Stimulated activated CD4-positive, alpha-beta T cell treated with anti-CD3 and anti-CD28 coated beads, Interleukin-15, amount 100 ng/mL, for 48 hours (primary cell): Measurements from ENCODE around the gene ZBTB8B.
"Not testable (repeated sequence)": the region's sequence is repeated elsewhere in the genome, so short reads cannot be mapped to it uniquely, and the experiment has no call there.

ENCODE experiments used
- DNase-seq, 2 donors: peaks; one replicate each; pipeline ENCODE4 v3.0.0-alpha.2; 2020; ENCODE audit warnings: low read depth in 2 of 2

ZBTB8B gene

DNA sequence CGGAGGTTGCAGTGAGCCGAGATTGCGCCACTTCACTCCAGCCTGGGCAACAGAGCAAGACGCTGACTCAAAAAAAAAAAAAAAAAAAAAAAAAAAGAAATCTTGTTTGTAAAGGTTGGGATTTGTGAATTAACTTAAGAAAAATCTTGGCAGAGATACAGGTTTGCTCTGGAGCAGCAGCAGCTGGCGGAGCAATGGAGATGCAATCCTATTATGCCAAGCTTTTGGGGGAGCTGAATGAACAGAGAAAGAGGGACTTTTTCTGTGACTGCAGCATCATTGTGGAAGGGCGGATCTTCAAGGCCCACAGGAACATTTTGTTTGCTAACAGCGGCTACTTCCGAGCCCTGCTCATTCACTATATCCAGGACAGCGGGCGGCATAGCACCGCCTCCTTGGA, 5.6 kb downstream of the ZBTB8B start:
- no peak for DNase-seq

DNA sequence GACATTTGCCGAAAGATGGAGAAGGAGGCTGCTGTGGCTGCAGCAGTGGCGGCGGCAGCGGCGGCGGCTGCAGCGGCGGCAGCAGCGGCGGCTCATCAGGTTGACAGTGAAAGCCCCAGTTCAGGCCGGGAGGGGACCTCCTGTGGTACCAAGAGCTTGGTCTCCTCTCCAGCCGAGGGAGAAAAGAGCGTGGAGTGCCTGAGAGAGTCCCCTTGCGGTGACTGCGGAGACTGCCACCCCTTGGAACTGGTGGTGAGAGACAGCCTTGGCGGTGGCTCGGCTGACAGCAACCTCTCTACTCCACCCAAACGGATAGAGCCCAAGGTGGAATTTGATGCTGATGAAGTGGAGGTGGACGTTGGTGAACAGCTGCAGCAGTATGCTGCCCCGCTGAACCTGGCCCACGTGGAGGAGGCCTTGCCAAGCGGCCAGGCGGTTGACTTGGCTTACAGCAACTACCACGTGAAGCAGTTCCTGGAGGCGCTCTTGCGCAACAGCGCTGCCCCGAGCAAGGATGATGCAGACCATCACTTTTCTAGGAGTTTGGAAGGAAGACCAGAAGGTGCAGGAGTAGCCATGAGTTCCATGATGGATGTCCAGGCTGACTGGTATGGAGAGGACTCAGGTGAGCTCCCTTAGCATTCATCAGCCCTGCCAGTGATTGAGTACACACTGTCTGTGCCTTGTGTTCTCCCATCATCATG, 6.3 kb downstream of the ZBTB8B start:
- no peak for DNase-seq

DNA sequence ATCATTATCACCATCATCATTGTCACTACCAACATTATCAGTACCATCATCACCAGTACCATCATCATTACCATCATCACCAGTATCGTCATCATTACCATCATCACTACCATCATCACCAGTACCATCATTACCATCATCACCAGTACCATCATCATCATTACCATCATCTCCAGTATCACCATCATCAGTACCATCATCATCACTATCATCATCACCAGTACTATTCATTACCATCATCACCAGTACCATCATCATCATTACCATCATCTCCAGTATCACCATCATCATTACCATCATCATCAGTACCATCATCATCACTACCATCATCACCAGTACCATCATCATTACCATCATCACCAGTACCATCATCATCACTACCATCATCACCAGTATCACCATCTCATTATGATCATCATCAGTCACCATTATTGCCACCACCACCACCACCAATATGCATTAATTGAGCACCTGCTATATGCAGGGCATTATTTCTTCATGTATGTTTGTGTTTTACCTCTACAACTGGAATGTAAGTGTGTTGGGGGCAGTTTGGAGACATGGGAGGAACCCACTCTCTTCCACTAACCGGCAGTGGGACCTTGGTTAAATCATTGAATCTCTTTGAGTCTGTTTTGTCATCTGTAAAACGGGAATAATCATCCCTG, 7.0 kb downstream of the ZBTB8B start:
- no peak for DNase-seq

DNA sequence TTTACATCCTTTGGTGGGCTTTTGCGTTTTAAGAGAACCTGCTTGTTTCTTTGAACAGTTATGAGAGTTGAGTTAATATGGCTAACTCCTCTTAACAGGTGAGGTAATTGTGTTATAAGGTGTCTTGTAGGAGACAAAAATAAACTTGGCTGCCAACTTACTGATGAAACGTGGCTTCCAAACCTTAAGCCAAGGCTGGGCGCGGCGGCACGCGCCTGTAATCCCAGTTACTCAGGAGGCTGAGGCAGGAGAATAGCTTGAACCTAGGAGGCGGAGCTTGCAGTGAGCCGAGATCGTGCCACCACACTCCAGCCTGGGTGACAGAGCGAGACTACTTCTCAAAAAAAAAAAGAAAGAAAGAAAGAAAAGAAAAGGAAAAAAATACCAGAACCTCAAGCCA, 8.1 kb downstream of the ZBTB8B start:
- DNase-seq, result not testable (repeated sequence)

DNA sequence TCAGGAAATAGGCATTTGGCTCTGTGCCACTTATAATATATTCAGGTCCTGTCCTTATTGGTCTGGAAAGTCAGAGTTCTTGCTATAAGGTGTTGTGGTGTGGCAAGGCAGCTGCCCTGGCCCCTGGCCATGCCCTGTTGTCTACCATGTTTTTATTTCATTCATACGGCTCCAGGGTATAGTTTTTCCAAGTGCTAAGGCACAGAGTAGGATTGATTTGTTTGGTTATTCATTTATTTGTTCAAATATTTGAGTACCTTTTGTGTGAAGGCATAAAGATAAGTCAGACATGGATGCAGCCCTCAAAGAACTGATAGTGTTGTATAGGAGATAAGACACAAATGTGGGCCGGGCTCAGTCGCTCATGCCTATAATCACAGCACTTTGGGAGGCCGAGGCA, 10.1 kb downstream of the ZBTB8B start:
- DNase-seq, result no peak

DNA sequence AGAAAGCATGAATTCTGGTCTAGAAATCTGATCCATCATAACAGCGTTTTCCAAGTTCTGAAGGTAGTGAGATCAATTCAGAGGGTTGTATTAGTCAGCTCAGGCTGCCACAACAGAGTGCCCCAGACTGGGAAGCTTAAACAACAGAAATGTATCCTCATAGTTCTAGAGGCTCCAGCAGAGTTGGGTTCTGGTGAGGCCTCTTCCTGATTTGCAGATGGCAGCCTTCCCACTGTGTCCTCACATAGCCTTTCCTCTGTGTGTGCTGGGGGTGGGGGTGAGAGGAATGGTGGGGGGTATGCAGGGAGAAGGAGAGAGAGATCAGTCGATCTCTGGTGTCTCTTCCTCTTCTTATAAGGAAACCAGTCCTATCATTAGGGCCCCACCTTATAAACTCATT, 15.1 kb downstream of the ZBTB8B start:
- DNase-seq, result no peak

DNA sequence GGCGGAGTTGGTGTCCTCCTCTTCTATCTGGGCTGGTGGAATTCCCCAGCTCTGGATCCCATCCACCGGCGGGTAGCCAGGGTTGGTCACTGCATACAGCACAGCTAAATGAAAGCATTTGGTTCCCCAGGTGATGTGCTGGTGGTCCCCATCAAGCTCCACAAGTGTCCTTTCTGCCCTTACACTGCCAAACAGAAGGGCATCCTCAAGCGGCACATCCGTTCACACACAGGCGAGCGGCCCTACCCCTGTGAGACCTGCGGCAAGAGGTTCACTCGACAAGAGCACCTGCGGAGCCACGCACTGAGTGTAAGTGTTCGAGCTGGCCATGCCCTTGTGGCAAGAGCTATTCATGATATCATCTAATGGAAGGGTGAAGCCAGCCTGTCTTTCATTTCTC, 15.9 kb downstream of the ZBTB8B start:
- no peak for DNase-seq

DNA sequence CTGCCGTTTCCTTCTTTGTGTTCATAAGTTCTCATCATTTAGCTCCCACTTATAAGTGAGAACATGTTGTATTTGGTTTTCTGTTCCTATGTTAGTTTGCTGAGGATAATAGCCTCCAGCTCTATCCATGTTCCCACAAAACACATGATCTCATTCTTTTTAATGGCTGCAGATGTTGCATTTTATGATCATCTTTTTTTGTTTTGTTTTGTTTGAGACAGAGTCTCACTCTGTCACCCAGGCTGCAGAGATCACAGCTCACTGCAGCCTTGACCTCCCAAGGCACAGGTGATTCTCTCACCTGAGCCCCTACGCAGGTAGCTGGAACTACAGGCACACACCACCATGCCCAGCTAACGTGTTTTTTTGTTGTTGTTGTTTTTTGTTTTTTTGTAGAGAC, 16.9 kb downstream of the ZBTB8B start:
- DNase-seq, result not testable (repeated sequence)

DNA sequence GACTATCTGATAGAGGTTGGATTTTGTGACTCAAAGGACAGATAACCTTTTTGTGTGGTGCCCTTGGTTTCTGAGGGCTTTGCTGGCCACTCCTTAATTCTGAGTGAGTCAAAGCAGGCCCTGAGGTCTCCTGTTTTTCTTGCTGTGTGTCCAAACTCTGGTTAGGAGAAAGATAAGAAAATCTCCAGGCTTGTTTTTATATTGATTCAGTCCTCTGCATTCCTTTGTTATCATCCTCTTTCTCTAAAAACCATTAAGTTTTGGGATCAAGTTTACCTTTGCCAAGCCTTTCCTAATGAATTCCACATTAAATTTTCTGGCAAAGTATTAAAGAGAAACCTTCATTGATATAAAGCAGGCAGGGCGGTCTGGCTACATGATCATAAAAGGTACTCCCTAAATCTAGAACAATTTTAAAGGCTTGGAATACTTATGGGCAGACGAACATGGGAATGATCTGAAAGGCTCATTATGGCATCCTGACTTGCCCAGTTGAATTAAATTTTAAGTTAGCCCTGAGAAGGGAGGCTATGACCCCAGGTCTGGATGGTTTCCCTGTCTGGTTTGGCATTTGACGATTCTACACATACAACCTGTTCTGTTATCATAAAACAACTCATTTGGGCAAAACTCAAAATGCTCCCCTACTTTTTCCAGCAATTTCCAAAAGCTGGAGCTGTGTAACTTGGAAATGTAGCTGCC, 20.8 kb downstream of the ZBTB8B start:
- DNase-seq, result no peak

DNA sequence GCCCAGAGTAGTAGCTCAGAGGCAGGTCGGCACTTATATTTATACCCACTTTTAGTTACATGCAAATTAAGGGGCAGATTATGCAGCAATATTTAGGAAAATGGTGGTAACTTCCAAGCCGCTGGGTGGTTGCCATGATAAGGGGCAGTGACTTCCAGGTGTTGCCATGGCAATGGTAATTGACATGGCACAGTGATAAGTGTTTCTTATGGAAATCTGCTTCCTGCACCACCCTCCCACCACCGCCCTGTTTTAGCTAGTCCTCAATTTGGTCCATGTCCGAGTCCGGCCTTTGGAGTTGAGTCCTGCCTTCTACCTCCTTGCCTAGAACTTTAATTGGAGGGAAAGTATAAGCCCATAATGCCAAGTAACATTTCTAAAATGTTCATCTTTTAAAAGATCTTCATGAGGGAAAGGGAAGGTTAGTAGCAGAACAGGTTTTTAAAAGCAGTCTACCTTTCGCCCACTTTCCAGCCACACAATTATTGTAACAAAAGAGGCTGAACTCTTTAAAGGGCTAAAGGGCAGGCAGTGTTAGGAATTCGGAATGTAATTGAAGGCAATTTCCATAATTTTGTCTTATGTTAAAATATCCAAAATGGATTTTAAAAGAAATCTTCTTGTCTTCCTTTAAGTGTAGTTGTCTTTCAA, 21.7 kb downstream of the ZBTB8B start:
- no peak for DNase-seq

DNA sequence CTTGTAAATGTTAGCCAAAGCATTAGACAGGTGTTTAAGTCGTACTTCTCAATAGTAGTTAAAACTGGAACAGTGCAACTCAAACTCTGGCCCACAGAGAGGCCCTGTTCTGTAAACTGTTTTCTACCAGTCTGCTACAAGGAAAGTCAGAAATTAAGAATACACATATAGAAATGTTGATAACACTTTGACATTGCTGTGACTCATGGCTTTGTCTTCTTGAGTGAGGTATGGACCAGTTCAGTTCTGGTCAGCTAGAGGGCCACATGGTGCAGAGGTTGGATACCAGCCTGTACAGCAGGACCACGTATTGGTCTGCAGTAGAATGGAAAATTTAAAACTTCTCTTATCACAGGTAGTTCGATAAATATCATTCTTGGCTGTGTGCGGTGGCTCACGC, 22.3 kb downstream of the ZBTB8B start:
- no peak for DNase-seq

DNA sequence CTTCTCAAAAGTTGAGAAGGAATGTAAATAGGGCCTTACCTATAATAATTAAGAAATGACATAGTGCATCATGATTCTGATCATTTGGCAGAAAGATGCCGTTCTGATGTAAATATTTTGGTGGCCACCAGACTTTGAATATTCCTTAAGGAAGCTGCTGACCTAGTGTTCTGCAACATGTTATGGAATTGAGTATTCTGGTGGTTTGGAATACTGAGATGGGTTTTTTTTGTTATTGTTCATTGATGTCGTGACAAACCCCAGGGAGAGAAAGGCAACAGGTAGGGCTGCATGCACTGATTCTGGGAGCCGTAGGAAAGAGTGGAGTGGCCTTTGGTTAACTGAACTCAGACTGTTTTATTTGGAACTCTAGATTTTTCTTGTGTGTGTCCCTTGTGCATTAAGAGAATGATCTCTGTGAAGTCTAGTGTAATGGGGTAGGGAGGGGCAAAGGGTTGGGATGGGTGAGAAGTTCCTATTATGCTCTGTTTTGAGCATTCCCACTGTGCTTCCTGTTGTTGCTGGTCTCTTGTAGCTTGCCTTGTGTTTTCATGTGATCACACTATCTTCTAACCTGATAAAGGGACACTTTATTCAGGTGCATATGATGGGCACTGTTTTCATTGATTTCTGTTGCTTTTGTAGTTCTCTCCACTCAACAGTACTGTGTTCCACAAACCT, 25.0 kb downstream of the ZBTB8B start:
- no peak for DNase-seq

DNA sequence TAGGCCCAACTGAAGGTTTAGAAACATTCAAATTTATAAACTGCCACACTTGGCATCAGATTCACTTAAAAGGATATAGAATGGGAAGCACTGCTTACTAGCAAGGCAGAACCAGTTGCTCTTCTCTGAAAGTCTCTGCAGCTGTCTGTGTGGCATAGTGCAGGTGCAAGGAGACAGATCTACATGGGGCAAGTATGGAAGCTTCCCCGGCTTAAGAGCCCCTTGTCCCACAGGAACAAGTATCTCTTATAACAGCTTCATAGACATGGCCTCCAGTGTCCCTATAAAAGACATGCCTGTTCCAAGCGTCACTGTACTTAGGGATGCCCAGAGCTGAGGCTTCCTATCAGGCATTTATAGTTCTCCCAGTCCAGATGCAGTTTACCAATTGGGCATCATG, 26.5 kb downstream of the ZBTB8B start:
- DNase-seq, result no peak

DNA sequence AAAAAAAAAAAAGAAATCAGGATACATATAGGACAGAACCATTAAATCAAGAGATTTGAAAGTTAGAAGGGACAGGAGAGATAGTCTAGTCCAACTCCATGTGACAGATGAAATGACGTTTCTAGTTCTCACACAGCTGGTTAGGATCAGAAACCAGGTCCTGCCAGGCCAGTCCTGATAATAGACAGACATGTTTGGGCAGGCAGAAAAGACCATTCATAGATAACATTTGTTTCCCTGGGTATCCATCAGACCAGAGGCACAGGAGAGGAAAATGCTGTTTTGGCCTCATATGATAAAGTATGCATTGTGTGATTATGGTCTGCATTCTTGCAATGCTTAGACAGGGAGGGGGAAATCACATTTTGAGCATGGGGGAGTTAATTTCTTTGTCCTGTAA, 29.3 kb downstream of the ZBTB8B start:
- no peak for DNase-seq

DNA sequence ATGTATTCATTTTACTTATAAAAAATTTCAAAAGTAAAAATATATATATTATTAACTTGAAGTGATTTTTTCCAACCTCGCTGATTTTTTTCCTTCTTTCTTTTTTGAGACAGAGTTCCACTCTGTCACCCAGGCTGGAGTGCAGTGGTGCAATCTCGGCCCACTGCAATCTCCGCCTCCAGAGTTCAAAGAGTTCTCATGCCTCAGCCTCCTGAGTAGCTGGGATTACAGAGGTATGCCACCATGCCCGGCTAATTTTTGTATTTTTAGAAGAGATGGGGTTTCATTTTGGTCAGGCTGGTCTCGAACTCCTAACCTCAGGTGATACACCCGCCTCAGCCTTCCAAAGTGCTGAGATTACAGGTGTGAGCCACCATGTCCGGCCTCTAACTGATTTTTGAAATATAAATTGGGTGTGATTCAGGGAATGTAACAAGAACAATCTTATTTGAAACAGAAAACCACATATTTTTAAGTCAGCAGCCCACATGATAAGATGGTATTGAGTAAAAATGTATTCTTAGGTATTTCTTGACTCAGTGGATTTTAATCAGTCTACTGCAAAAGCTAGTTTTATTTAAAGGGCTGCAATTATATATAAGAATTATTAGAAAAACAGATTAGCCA, 30.0 kb downstream of the ZBTB8B start:
- DNase-seq, result no peak

DNA sequence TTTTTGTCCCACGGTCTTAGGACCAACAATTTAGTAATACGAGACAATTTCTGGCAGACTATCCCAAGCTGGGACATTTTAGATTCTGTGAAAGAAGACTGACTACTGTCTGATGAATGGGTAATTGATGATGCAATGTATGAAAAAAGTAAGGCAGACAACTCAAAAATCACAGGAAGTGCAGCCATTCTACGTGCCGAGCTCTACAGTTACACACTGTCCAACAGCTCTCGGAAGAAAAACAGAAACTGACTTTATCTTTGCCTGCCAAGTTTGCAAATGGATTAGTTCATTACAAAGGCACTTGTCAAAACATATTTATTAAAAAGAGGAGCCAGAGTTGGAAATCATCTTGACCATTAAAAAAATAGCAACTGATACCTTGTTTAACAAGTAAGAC, 31.3 kb downstream of the ZBTB8B start:
- DNase-seq, result no peak

DNA sequence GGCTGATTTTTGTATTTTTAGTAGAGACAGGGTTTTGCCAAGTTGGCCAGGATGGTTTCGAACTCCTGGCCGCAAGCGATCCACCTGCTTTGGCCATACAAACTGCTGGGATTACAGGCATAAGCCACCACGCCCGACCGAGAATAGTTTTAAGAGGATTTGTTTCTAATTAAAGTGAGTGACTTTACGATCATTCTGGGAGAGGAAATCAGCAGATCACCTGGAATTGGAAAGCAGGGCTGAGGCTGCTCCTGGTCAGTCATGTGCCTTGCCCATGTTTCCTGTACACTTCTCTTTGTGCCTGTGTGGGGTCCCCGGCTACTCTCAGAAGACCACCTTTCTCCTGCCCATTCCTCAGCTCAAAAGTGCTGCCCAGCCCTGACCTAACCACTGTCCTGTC, 33.9 kb downstream of the ZBTB8B start:
- no peak for DNase-seq

DNA sequence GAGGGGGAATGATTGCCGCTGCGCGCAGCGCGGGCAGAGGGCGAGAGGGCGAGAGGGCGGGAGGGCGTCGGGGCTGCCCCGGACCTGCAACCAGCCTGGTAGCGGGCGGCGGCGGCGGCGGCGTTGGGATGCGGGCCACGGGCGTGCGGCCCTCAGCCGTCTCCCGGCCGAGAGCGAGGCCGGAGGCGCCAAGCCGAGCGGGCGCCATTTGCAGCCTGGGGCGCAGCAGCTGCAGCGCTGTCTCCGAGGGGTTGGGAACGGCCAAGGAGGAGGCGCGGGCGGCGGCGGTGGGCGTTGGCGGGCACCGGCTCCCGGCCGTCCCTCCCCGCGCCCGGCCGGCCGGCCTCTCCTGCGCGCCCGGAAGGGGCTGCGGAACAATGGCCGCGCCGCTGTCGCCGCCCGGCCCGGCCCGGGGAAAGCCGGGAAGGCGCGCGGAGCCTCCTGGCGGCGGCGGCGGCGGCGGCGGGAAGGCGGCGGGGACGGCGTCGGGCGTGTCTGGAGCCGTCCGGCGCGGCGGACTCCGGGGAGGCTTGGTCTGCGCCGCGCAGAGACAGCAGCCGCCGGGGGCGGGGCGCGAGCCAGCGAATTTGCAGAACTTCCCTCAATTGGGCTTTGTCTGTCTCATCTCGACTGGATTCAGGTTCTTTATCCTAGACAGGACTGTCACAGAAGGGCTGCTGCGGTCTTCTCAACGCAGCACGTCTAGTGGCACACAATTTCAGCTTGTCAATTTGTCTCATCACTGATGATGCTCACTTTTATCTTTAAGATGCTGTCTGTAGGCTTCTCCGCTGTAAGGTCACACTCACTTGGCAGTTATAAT, 35.7 kb downstream of the ZBTB8B start:
- peak in 1 of 2 donors; percentile 11 for DNase-seq

DNA sequence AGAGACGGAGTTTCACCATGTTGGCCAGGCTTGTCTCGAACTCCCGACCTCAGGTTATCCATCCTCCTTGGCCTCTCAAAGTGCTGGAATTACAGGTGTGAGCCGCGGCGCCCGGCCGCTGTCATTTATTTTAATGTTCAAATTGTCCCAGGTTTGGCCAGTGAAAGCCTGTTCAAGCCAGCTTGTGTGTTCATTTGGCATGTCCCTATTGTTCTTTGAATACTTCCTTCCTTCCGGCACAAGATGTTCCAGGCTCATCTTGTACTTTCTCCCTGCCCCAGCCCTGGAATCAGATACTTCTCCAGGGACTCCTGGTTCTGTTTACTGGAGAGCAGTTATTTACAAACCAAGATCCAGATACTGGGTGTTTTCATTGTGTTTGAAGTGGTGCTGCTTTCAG, 37.0 kb downstream of the ZBTB8B start:
- no peak for DNase-seq

DNA sequence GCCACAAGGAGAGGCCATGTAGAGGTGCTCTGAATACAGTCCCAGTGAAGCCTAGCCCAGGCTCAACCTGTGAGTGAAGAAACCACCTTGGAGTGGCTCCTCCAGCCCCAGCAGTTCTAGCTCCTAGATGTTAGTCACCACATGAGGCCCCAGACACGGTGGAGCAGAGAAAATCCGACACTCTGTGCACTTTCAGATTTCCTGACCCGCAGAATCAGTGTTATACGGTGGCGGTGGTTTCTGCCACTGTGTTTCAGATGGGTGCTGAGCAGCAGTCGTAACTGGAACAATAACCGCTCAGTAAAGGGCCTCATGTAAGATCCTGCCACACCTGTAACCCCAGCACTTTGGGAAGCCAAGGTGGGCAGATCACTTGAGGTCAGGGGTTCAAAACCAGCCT, 38.3 kb downstream of the ZBTB8B start:
- DNase-seq, result no peak

DNA sequence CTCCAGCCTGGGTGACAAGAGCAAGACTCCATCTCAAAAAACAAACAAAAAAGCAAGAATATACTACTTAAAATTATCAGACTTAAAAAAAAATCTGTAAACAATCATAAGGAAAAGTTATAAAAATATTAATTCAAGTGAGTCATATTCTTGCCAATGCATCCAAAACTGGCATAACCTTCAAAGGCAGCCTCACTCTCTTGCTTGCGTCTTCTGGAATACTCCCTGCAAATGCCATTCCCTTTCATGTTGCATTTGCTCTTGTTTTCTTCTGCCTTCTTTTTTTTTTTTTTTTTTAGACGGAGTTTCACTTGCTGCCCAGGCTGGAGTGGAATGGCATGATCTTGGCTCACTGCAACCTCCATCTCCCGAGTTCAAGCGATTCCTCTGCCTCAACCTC, 42.1 kb downstream of the ZBTB8B start:
- no peak for DNase-seq
